Mesenchymal stem cell (in vitro differentiated cells and primary cell): ENCODE results near the gene SPATA21.
A peak's percentile ranks its signal among the peaks of the same experiment; 100 is the strongest.

Source experiments
- DNase-seq: peaks from one replicate; pipeline ENCODE4 v3.0.0-alpha.2; 2013
- H2AFZ ChIP-seq: one replicate; pipeline ENCODE4 v1.6.1; 2013; ENCODE audit warnings: low read depth, mild to moderate bottlenecking, control low read depth, inconsistent platforms, low read length, moderate library complexity
- H2AK5ac ChIP-seq: 2 replicates; pipeline ENCODE4 v1.6.1; 2013; ENCODE audit warnings: low read length, moderate library complexity, mild to moderate bottlenecking, inconsistent platforms; ENCODE audit not compliant: severe bottlenecking
- H2BK120ac ChIP-seq: one replicate; pipeline ENCODE4 v1.6.1; 2013; ENCODE audit warnings: low read depth, mild to moderate bottlenecking, inconsistent platforms, low read length, moderate library complexity
- H2BK12ac ChIP-seq, 2 experiments: one replicate each; pipeline ENCODE4 v1.6.1; 2013; ENCODE audit warnings: inconsistent platforms in 2 of 2, low read length in 2 of 2, mild to moderate bottlenecking in 2 of 2, moderate library complexity in 2 of 2, control low read depth in 1 of 2
- H2BK15ac ChIP-seq: one replicate; pipeline ENCODE4 v1.6.1; 2013; ENCODE audit warnings: mild to moderate bottlenecking, low read depth, inconsistent platforms; ENCODE audit not compliant: poor library complexity, severe bottlenecking
- H2BK5ac ChIP-seq: 2 replicates; pipeline ENCODE4 v1.6.1; 2013; ENCODE audit warnings: low read depth, mild to moderate bottlenecking, low read length, control low read depth, inconsistent platforms; ENCODE audit not compliant: poor library complexity, severe bottlenecking
- H3K14ac ChIP-seq, 2 experiments: one replicate each; pipeline ENCODE4 v1.6.1; 2013; ENCODE audit warnings: inconsistent platforms in 2 of 2, low read length in 2 of 2, control low read depth in 1 of 2, mild to moderate bottlenecking in 1 of 2, moderate library complexity in 1 of 2
- H3K18ac ChIP-seq, 2 experiments: one replicate each; pipeline ENCODE4 v1.6.1; 2013; ENCODE audit warnings: inconsistent platforms in 2 of 2, low read length in 2 of 2, control low read depth in 1 of 2, low read depth in 1 of 2, mild to moderate bottlenecking in 1 of 2
- H3K23ac ChIP-seq, 2 experiments: one replicate each; pipeline ENCODE4 v1.6.1; 2013; ENCODE audit warnings: inconsistent platforms in 2 of 2, low read length in 2 of 2, mild to moderate bottlenecking in 2 of 2, moderate library complexity in 2 of 2, control low read depth in 1 of 2
- H3K27ac ChIP-seq: 2 replicates; pipeline ENCODE4 v1.5.1; 2013; ENCODE audit warnings: mild to moderate bottlenecking, moderate library complexity, low read length, control low read depth, inconsistent platforms; ENCODE audit not compliant: poor library complexity, severe bottlenecking
- H3K27me3 ChIP-seq, 2 experiments: 2 replicates each; pipeline versions ENCODE4 v1.6.1 to v1.7.0; 2013; ENCODE audit warnings: low read length in 2 of 2, mild to moderate bottlenecking in 2 of 2, moderate library complexity in 2 of 2, control low read depth in 1 of 2, inconsistent platforms in 1 of 2; ENCODE audit not compliant: control insufficient read depth in 1 of 2, insufficient read depth in 1 of 2
- H3K36me3 ChIP-seq, 2 experiments: 2 replicates each; pipeline versions ENCODE4 v1.6.1 to v1.7.0; 2013; ENCODE audit warnings: low read length in 2 of 2, control low read depth in 1 of 2, inconsistent platforms in 1 of 2, low read depth in 1 of 2, mild to moderate bottlenecking in 1 of 2; ENCODE audit not compliant: insufficient read depth in 2 of 2, control insufficient read depth in 1 of 2
- H3K4ac ChIP-seq, 2 experiments: one replicate each; pipeline ENCODE4 v1.6.1; 2013; ENCODE audit warnings: inconsistent platforms in 2 of 2, low read length in 2 of 2, mild to moderate bottlenecking in 2 of 2, moderate library complexity in 2 of 2, control low read depth in 1 of 2, low read depth in 1 of 2
- H3K4me1 ChIP-seq: 2 replicates; pipeline ENCODE4 v1.6.1; 2013; ENCODE audit warnings: low read depth, low read length, control low read depth; ENCODE audit not compliant: control insufficient read depth, insufficient read depth
- H3K4me2 ChIP-seq: 2 replicates; pipeline ENCODE4 v1.6.1; 2013; ENCODE audit warnings: low read length, mild to moderate bottlenecking, inconsistent platforms; ENCODE audit not compliant: poor library complexity, severe bottlenecking
- H3K4me3 ChIP-seq, 2 experiments: 2 replicates each; pipeline versions ENCODE4 v1.5.1 to v1.7.0; 2013; ENCODE audit warnings: low read length in 2 of 2, mild to moderate bottlenecking in 2 of 2, control low read depth in 1 of 2, low read depth in 1 of 2; ENCODE audit not compliant: insufficient read depth in 1 of 2
- H3K79me1 ChIP-seq: replicated peaks from 2 replicates; pipeline ENCODE4 v1.6.1; 2013; ENCODE audit warnings: mild to moderate bottlenecking, control low read depth, low read length, inconsistent platforms; ENCODE audit not compliant: poor library complexity, severe bottlenecking
- H3K9ac ChIP-seq: 2 replicates; pipeline ENCODE4 v1.7.0; 2013; ENCODE audit warnings: mild to moderate bottlenecking, low read length, moderate library complexity
- H3K9me3 ChIP-seq: 2 replicates; pipeline ENCODE4 v1.7.0; 2013; ENCODE audit warnings: mild to moderate bottlenecking, low read length; ENCODE audit not compliant: control insufficient read depth
- H4K8ac ChIP-seq: one replicate; pipeline ENCODE4 v1.6.1; 2013; ENCODE audit warnings: inconsistent platforms, mild to moderate bottlenecking, low read length, moderate library complexity
- H4K91ac ChIP-seq: one replicate; pipeline ENCODE4 v1.6.1; 2013; ENCODE audit warnings: mild to moderate bottlenecking, low read length, inconsistent platforms
- WGBS: methylation state at CpG from one replicate; pipeline ENCODE4 v1.1.7; 2013; ENCODE audit warnings: mixed read lengths; 5-methylcytosine and 5-hydroxymethylcytosine counted together

SPATA21 gene

GRCh38 chr1:16369821-16370220 lies 67.4 kb downstream of the SPATA21 start:
- DNase-seq: no peak
- WGBS: 97% methylated on average over 4 of the region's 4 CpGs

GRCh38 chr1:16367968-16368890 lies 69.0 kb downstream of the SPATA21 start:
- Histone ChIP-seq H3K9ac (peak overlapping the region; percentile 95), H3K4me2 (peak overlapping the region; percentile 49), H2BK15ac (no peak overlapping the region), H3K23ac (no peak overlapping the region), H2AFZ (no peak overlapping the region), H3K4ac (peak overlapping the region; percentile 17 to 96), H3K27me3 (no peaks in the 10 kb centered on the region), H3K14ac (peak overlapping the region in 1 of 2 experiments; percentile 68), H4K91ac (no peak overlapping the region), H2BK5ac (peak overlapping the region; percentile 5), H3K27ac (peak overlapping the region; percentile 99), H4K8ac (no peak overlapping the region), H3K36me3 (no peaks in the 10 kb centered on the region), H3K4me3 (peak overlapping the region; percentile 84 to 87), H3K9me3 (no peaks in the 10 kb centered on the region), H2AK5ac (peak overlapping the region; percentile 44), H2BK12ac (peak overlapping the region; percentile 7 to 54), H3K4me1 (peaks cover 8% of the 10 kb centered on the region), H2BK120ac (peak overlapping the region; percentile 35), H3K18ac (peak overlapping the region; percentile 1 to 98), H3K79me1 (no peaks in the 10 kb centered on the region)
- peak; percentile 58 for DNase-seq
- 5% methylated on average over 24 of the region's 24 CpGs for WGBS

More at GRCh38 chr1:16369821-16370220, 67.4 kb downstream of the SPATA21 start:
- H3K4me2 ChIP-seq: no peak overlapping the region
- H2AK5ac ChIP-seq: no peak overlapping the region
- H3K27me3 ChIP-seq: no peaks in the 10 kb centered on the region
- H3K23ac ChIP-seq: no peak overlapping the region
- H3K79me1 ChIP-seq: no peaks in the 10 kb centered on the region
- H3K27ac ChIP-seq: no peak overlapping the region
- H2BK120ac ChIP-seq: no peak overlapping the region
- H2BK12ac ChIP-seq: no peak overlapping the region
- no peak overlapping the region for H2BK5ac ChIP-seq
- no peak overlapping the region for H3K9ac ChIP-seq
- no peak overlapping the region for H3K18ac ChIP-seq
- H3K36me3 ChIP-seq: peaks cover 0 to 5% of the 10 kb centered on the region in 2 experiments
- H2BK15ac ChIP-seq: no peak overlapping the region
- H3K4me3 ChIP-seq: no peak overlapping the region
- H3K4me1 ChIP-seq: peaks cover 18% of the 10 kb centered on the region
- no peaks in the 10 kb centered on the region for H3K9me3 ChIP-seq
- H2AFZ ChIP-seq: no peak overlapping the region
- H4K8ac ChIP-seq: no peak overlapping the region
- no peak overlapping the region for H4K91ac ChIP-seq
- no peak overlapping the region for H3K4ac ChIP-seq
- H3K14ac ChIP-seq: no peak overlapping the region

GRCh38 chr1:16367258-16367967 lies 69.8 kb downstream of the SPATA21 start:
- H2AK5ac ChIP-seq: peak overlapping the region; percentile 44
- peak overlapping the region; percentile 95 to 98 for H3K18ac ChIP-seq
- peak overlapping the region; percentile 49 for H3K4me2 ChIP-seq
- H3K4me1 ChIP-seq: peaks cover 4% of the 10 kb centered on the region
- no peaks in the 10 kb centered on the region for H3K9me3 ChIP-seq
- peak overlapping the region; percentile 100 for H2BK120ac ChIP-seq
- peak overlapping the region in 1 of 2 experiments; percentile 68 for H3K14ac ChIP-seq
- peak overlapping the region; percentile 96 for H2BK15ac ChIP-seq
- peak overlapping the region; percentile 84 to 87 for H3K4me3 ChIP-seq
- under 1% methylated on average over 35 of the region's 47 CpGs for WGBS
- no peak overlapping the region for H3K23ac ChIP-seq
- peak overlapping the region; percentile 95 for H3K9ac ChIP-seq
- H2BK5ac ChIP-seq: peak overlapping the region; percentile 93
- peak; percentile 95 for DNase-seq
- peak overlapping the region; percentile 99 for H4K91ac ChIP-seq
- peak overlapping the region; percentile 42 to 54 for H2BK12ac ChIP-seq
- no peaks in the 10 kb centered on the region for H3K27me3 ChIP-seq
- no peaks in the 10 kb centered on the region for H3K79me1 ChIP-seq
- H3K4ac ChIP-seq: peak overlapping the region; percentile 96
- H4K8ac ChIP-seq: peak overlapping the region; percentile 99
- H3K27ac ChIP-seq: peak overlapping the region; percentile 99
- H2AFZ ChIP-seq: peak overlapping the region; percentile 46
- H3K36me3 ChIP-seq: no peaks in the 10 kb centered on the region
